Measurements from ENCODE around the gene SETD5.
A peak's percentile ranks its signal among the peaks of the same experiment; 100 is the strongest.

SETD5 gene

GRCh38 chr3:9397332-9397905, at the start of gene SETD5:
TSS of gene SETD5 (plus strand) at chr3:9397615. CDS start at chr3:9428939, 31,324 bp downstream.
- DNase-seq (ENCODE audit: low read depth) = peak; percentile 89
- peak within 1 kb of the TSS; percentile 79 for H3K4me3 ChIP-seq (ENCODE audit: low read depth, low read length)
- in situ Hi-C loops (cut with HindIII; ENCODE audit: low sequenced_read_pairs) = no loop called here
- TF ChIP-seq CTCF (IDR thresholded peaks at IDR 0.05; ENCODE audit: low read depth, low read length, missing control alignments) = no peak

GRCh38 chr3:9347887-9348286, 49.5 kb upstream of the SETD5 start:
- in situ Hi-C loops (cut with HindIII; ENCODE audit: low sequenced_read_pairs) = no loop called here
- peak; percentile 22 for DNase-seq (ENCODE audit: low read depth)
- no peak overlapping the region for H3K4me3 ChIP-seq (ENCODE audit: low read depth, low read length)
- no peak for TF ChIP-seq CTCF (IDR thresholded peaks at IDR 0.05; ENCODE audit: low read depth, low read length, missing control alignments)

GRCh38 chr3:9349321-9350117, 47.9 kb upstream of the SETD5 start:
- peak; percentile 61 for DNase-seq (ENCODE audit: low read depth)
- in situ Hi-C loops (cut with HindIII; ENCODE audit: low sequenced_read_pairs) = no loop called here
- H3K4me3 ChIP-seq (ENCODE audit: low read depth, low read length) = no peak overlapping the region
- no peak for TF ChIP-seq CTCF (IDR thresholded peaks at IDR 0.05; ENCODE audit: low read depth, low read length, missing control alignments)

GRCh38 chr3:9351709-9352126, 45.7 kb upstream of the SETD5 start:
- in situ Hi-C loops (cut with HindIII; ENCODE audit: low sequenced_read_pairs) = no loop called here
- H3K4me3 ChIP-seq (ENCODE audit: low read depth, low read length) = no peak overlapping the region
- no peak for DNase-seq (ENCODE audit: low read depth)
- no peak for TF ChIP-seq CTCF (IDR thresholded peaks at IDR 0.05; ENCODE audit: low read depth, low read length, missing control alignments)

GRCh38 chr3:9352917-9353752, 44.3 kb upstream of the SETD5 start:
- in situ Hi-C loops (cut with HindIII; ENCODE audit: low sequenced_read_pairs) = no loop called here
- H3K4me3 ChIP-seq (ENCODE audit: low read depth, low read length) = no peak overlapping the region
- peak; percentile 51 for DNase-seq (ENCODE audit: low read depth)
- peak; percentile 96 for TF ChIP-seq CTCF (IDR thresholded peaks at IDR 0.05; ENCODE audit: low read depth, low read length, missing control alignments)

GRCh38 chr3:9361691-9362388, 35.6 kb upstream of the SETD5 start:
- in situ Hi-C loops (cut with HindIII; ENCODE audit: low sequenced_read_pairs) = no loop called here
- DNase-seq (ENCODE audit: low read depth) = no peak
- H3K4me3 ChIP-seq (ENCODE audit: low read depth, low read length) = peak overlapping the region; percentile 69
- TF ChIP-seq CTCF (IDR thresholded peaks at IDR 0.05; ENCODE audit: low read depth, low read length, missing control alignments) = no peak
